GM21515 (cell line): ENCODE measurements around the gene KCNE1.
"Not testable (repeated sequence)": the region's sequence is repeated elsewhere in the genome, so short reads cannot be mapped to it uniquely, and the experiment has no call there.

ENCODE experiments used
- ATAC-seq: cut with Tn5 transposase; IDR thresholded peaks from one replicate; pipeline ENCODE4 v1.9.1; 2021; ENCODE audit not compliant: unreplicated experiment

Gene KCNE1

DNA sequence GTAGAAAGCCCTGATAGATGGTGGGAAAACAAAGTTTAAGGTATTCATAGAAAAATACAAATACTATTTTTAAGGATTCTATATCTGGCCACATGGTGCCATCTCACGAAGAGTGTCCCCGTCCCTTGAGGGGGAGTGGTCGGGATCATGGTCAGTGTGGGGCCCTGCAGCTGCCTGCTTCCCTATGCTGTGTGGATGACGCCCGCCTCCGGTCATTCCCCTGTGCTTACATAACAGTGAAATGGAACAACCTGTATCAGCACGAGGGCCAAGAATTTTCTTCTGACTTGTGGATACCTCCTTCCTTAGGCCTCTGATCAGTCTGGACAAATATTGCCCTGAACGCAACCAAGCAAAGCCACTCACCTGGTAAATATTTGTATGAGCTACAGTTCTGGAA, 84.7 kb downstream of the KCNE1 start:
- ATAC-seq, result not testable (repeated sequence)

DNA sequence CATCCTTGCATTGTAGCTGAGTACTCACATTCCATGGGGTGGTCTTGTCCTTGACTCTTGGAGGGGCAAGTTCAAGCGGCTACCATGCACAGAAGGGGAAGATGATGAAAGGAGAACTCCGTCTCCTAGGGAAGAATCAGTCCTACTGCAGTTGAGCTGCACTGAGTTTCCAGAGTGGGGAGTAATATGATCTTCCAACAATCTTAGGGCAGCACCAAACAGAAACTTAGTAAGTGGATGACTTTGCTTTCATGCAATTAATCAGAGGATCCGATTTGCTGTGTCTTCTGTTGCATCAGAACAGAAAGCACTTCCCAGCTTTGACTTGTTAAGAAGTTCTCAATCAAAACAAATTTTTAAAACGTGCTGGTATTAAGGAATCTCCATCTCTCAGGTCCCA, 88.2 kb downstream of the KCNE1 start, which contains the start of gene SMIM34:
SMIM34 (minus strand) TSS at position 147 of the 400 bp plus-strand sequence; CDS start at position 35, 112 bp downstream.
- not testable (repeated sequence) for ATAC-seq

DNA sequence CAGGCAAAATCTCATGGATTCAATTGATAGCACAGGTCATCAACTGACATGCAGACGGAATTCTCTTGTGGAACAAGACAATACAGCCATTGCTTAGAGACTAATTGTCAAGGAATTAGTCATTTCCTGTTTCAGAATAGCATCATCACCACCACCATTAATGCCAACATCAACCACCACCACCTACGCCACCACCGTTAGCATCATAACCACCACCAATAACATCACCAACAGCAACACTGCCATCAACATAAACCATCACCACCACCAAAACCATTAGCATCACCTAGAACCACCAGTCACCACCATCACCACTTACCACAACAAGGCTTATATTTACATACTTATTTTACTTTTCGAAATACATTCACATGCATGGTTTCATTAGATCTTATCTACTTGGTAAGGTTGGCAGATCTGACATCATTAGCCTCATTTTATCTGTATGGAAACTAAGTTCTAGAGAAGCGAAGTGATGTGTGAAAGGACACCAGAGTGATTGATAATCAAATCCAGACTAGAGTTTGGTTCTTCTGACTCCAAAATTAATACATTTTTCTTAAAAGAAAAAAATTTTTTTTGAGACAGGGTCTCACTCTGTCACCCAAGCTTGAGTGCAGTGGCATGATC, 94.4 kb downstream of the KCNE1 start:
- not testable (repeated sequence) for ATAC-seq

DNA sequence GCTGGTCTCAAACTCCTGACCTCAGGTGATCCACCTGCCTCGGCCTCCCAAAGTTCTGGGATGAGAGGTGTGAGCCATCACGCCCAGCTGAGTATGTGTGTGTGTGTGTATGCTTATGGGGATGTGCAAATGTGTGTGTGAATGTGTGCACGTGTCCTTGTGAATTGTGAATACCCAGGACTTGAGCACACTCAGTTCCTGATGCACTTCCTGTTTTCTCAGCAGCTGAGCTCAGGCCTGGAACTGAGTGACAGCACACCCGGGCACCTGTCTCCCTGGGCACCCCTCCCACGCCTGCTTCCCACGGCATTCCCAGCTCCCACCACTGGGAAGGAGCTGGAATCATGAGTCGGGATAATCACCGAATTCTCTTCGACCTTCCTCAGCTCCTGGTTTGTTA, 104.7 kb downstream of the KCNE1 start:
- not testable (repeated sequence) for ATAC-seq

DNA sequence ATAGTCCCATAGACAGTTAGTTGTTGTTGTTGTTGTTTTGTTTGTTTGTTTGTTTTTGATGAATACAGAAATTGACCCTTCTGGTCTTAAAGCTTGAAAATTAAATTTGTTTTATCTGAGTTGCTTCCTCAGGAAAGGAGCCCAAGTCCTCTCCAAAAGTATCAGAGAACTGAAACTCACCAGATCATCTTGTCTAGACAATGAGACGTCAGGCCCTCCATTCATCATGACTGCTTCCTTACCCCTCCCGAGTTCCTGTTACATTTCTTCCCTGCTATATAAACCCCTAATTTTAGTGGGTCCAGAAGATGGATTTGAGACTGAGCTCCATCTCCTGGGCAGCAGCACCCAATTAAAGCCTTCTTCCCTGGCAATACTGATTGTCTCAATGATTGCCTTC, 105.3 kb downstream of the KCNE1 start:
- not testable (repeated sequence) for ATAC-seq

DNA sequence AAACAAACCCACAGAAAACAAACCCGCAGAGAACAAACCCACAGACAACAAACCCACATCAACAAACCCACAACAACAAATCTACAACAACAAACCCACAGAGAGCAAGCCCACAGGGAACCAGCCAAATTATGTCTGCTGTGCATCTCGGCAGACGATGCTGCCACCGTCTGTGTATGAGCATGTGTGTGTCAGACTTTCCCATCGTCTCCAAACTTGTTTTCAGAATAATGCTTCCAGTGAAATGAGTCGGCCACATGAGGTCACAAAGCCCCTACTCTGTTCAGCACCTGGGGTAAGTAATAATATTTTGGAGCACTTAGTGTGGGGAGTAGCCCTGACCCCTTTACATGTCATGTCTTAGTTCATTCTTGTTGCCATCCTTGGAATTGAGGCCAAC, 105.9 kb downstream of the KCNE1 start:
- not testable (repeated sequence) for ATAC-seq

DNA sequence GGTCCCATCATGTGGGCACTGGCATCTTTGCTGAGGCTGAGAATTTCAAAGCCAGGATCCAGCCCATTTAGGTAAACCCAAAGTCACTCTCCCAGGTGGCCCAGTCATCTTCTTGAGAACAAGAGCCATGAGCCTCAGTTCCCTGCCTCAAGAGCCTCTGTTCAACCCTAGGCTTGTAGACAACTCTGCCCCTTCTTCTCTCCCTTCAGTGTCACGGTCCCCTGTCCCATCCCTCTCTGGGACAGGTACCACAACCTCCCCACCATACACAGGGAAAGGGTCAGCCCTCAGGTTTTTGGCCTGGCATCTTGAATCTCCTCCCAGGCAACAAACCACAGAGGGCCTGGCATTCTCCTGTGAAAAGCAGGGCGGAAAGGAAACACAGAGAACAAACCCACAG, 106.3 kb downstream of the KCNE1 start:
- not testable (repeated sequence) for ATAC-seq

DNA sequence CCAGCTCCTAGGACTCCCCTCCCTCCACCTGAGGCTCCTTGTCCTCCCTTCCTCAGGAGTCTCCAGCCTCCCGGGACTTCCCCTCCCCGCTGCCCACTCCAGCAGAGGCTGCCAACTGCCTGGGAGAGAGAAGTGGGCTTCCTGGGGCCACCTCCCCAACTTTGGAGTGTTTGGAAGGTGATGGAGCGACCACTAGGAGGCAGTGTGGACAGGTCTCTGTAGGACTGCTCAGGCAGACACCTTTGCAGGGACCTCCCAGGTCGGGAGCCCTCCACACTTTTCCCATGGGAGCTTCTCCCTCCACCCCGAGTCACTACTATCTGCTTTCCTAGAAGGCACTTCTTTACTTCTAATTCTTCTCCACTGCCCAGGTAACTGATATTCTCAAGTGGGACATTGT, 107.3 kb downstream of the KCNE1 start:
- ATAC-seq, result not testable (repeated sequence)

DNA sequence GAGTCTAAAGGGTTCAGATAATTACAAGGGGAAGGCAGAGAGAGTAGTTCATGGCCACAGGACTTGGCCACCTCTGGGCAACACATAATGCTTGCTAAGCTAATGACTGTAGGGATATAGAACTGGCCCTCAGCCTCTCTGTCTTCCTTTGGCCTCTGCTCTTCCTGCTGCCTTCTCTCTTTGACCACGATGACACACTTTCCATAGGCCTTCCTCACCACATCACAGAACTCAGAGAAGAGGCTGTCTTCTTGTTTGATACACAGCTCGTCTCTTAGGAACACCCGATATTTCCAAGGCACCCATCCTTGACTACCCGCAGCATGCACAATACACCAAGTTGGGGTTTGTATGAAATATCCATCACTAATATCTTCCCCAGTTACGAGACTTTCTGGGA, 111.5 kb downstream of the KCNE1 start:
- ATAC-seq, result not testable (repeated sequence)
